K562 (cell line): ENCODE data around the gene CNTN2. TPM values are rescaled to one million over a fixed set of nuclear protein-coding genes. Genes with fewer than 3 reads are reported as not detected.

Source experiments
- ATAC-seq: fragments of 200-7000 bp; cut with Tn5 transposase; 3 replicates; pipeline ENCODE4 v1.9.1; 2020; ENCODE audit warnings: moderate library complexity
- BruUV-seq: library from RNA; stranded (reverse); fragments of 400-500 nt; replicated peaks from 2 replicates; lab custom pipeline; 2021; lab: Mats Ljungman, UMichigan
- CTCF ChIA-PET: fragments of 300-600 bp; formaldehyde crosslinking; extraction: SDS; loops from one replicate; lab custom pipeline; 2021; ENCODE audit warnings: low intra/inter-chr PET ratio; lab: Yijun Ruan, JAX
- POLR2A ChIA-PET: fragments of 300-600, 350-650 bp; sonication (Branson Sonifier 250); formaldehyde crosslinking; extraction: SDS; loops from one replicate; lab custom pipeline; 2021; ENCODE audit warnings: antibody characterized with exemption, inconsistent platforms; lab: Yijun Ruan, JAX
- DNase-seq, 4 experiments: peaks; one replicate each; pipeline versions ENCODE4 v3.0.0 to v3.0.0-alpha.2; 2011 to 2018; ENCODE audit warnings: low spot score in 3 of 4, mixed read lengths in 3 of 4; ENCODE audit errors: extremely low read depth in 1 of 4
- FAIRE-seq: peaks from 2 replicates; lab custom pipeline; 2011; peaks lifted over from hg19 to GRCh38; lab: Jason Lieb, UNC
- H2AFZ ChIP-seq: 2 replicates; pipeline ENCODE4 v1.6.0; 2011; ENCODE audit warnings: low read depth, low read length, control low read depth, inconsistent platforms
- H3K27ac ChIP-seq: fragments of 200-600 bp; 3 replicates; pipeline ENCODE4 v1.8.0; 2011; ENCODE audit warnings: low read depth, mild to moderate bottlenecking, control low read depth, inconsistent platforms, low read length, moderate library complexity, mixed read lengths; ENCODE audit errors: extremely low read depth
- H3K27me3 ChIP-seq, 2 experiments: fragments of 300-600 bp in 1 of 2; 2 replicates in 1 of 2; 3 replicates in 1 of 2; pipeline versions ENCODE4 v1.6.0 to v1.8.0; 2011; ENCODE audit warnings: inconsistent platforms in 2 of 2, low read length in 2 of 2, mild to moderate bottlenecking in 1 of 2, mixed read lengths in 1 of 2, moderate library complexity in 1 of 2; ENCODE audit not compliant: control insufficient read depth in 2 of 2, insufficient read depth in 2 of 2
- H3K36me3 ChIP-seq: fragments of 300-600 bp; 3 replicates; pipeline ENCODE4 v1.8.0; 2011; ENCODE audit warnings: mild to moderate bottlenecking, low read length, inconsistent platforms; ENCODE audit not compliant: control insufficient read depth, insufficient read depth
- H3K4me1 ChIP-seq, 2 experiments: fragments of 200-600 bp in 1 of 2; replicated peaks in 1 of 2; 2 replicates in 1 of 2; 3 replicates in 1 of 2; pipeline versions ENCODE4 v1.5.1 to v1.8.0; 2011; ENCODE audit warnings: inconsistent platforms in 2 of 2, low read length in 2 of 2, mild to moderate bottlenecking in 1 of 2, mixed read lengths in 1 of 2, moderate library complexity in 1 of 2; ENCODE audit not compliant: control insufficient read depth in 2 of 2, insufficient read depth in 2 of 2
- H3K4me2 ChIP-seq: 2 replicates; pipeline ENCODE4 v1.6.1; 2011; ENCODE audit warnings: low read length, control low read depth, inconsistent platforms, mixed read lengths; ENCODE audit not compliant: insufficient read depth
- H3K4me3 ChIP-seq: fragments of 200-600 bp; sonication (generic), shearing (Covaris generic); 2 replicates; pipeline ENCODE4 v1.5.1; 2016; ENCODE audit warnings: control low read depth, inconsistent platforms
- H3K79me2 ChIP-seq: fragments of 200-600 bp; 3 replicates; pipeline ENCODE4 v1.8.0; 2011; ENCODE audit warnings: low read length, inconsistent platforms; ENCODE audit not compliant: control insufficient read depth, insufficient read depth
- H3K9ac ChIP-seq, 2 experiments: 2 replicates each; pipeline versions ENCODE4 v1.6.0 to v1.6.1; 2011; ENCODE audit warnings: low read depth in 2 of 2, low read length in 2 of 2, control low read depth in 1 of 2, inconsistent platforms in 1 of 2, mild to moderate bottlenecking in 1 of 2, mixed read lengths in 1 of 2; ENCODE audit not compliant: insufficient read depth in 1 of 2
- H3K9me1 ChIP-seq: one replicate; pipeline ENCODE4 v1.6.0; 2011; ENCODE audit warnings: inconsistent platforms, mild to moderate bottlenecking, low read length, moderate library complexity; ENCODE audit not compliant: control insufficient read depth, insufficient read depth
- H3K9me3 ChIP-seq: replicated peaks from 2 replicates; pipeline ENCODE4 v1.5.1; 2011; ENCODE audit warnings: low read depth, low read length, inconsistent platforms; ENCODE audit not compliant: control insufficient read depth, insufficient read depth
- H4K20me1 ChIP-seq: replicated peaks from 2 replicates; pipeline ENCODE4 v1.6.1; 2011; ENCODE audit warnings: low read length, inconsistent platforms, mixed read lengths; ENCODE audit not compliant: control insufficient read depth, insufficient read depth
- ELF2 ChIP-seq: fragments of 250-450 bp; sonication (Bioruptor Pico); IDR thresholded peaks from 2 replicates; pipeline ENCODE4 v1.5.0; 2021; ENCODE audit warnings: mild to moderate bottlenecking
- ELK1 ChIP-seq: sonication (generic); formaldehyde crosslinking; IDR thresholded peaks from 2 replicates; pipeline ENCODE4 v1.8.1; 2022; ENCODE audit warnings: missing genetic modification reagents
- ETS1 ChIP-seq: conservative IDR thresholded peaks from 2 replicates; pipeline ENCODE4 v1.6.1; 2011; ENCODE audit warnings: low read depth, mild to moderate bottlenecking, low read length; ENCODE audit not compliant: control insufficient read depth
- ETV5 ChIP-seq: sonication (generic); formaldehyde crosslinking; IDR thresholded peaks from 2 replicates; pipeline ENCODE4 v1.4.0; 2020; ENCODE audit warnings: low read depth, mild to moderate bottlenecking, missing genetic modification reagents
- FOXJ2 ChIP-seq: fragments of 200-800 bp; sonication (Bioruptor generic); IDR thresholded peaks from 2 replicates; pipeline ENCODE4 v1.6.1; 2016; ENCODE audit warnings: missing genetic modification characterization, missing compliant biosample characterization
- MCM2 ChIP-seq: fragments of 450-650 bp; IDR thresholded peaks from 2 replicates; pipeline ENCODE4 v1.6.1; 2017; ENCODE audit warnings: low read depth, mild to moderate bottlenecking
- NCOR1 ChIP-seq: fragments of 450-650 bp; IDR thresholded peaks from 2 replicates; pipeline ENCODE4 v1.6.1; 2016; ENCODE audit warnings: mild to moderate bottlenecking, moderate library complexity
- NKRF ChIP-seq: fragments of 450-650 bp; IDR thresholded peaks from 2 replicates; pipeline ENCODE4 v1.6.1; 2016; ENCODE audit warnings: borderline replicate concordance
- NR2C2 ChIP-seq, 2 experiments: fragments of 200-800 bp in 1 of 2; sonication (Bioruptor generic) in 1 of 2; sonication (generic) in 1 of 2; formaldehyde crosslinking in 1 of 2; IDR thresholded peaks; 2 replicates each; pipeline versions ENCODE4 v1.6.1 to v1.8.0; 2016 to 2022; ENCODE audit warnings: mild to moderate bottlenecking in 1 of 2, missing compliant biosample characterization in 1 of 2, missing genetic modification characterization in 1 of 2, missing genetic modification reagents in 1 of 2
- PRPF4 ChIP-seq: fragments of 200-400 bp; formaldehyde crosslinking; IDR thresholded peaks from one replicate; pipeline ENCODE4 v1.6.1; 2017; ENCODE audit warnings: low read length, low read depth, mild to moderate bottlenecking; ENCODE audit not compliant: insufficient read depth, poor library complexity, severe bottlenecking
- RBFOX2 ChIP-seq: fragments of 200-400 bp; formaldehyde crosslinking; IDR thresholded peaks from 2 replicates; pipeline ENCODE4 v1.6.1; 2017; ENCODE audit warnings: low read depth, mild to moderate bottlenecking, low read length, moderate library complexity
- SIN3B ChIP-seq: fragments of 450-650 bp; IDR thresholded peaks from 2 replicates; pipeline ENCODE4 v1.6.1; 2017; ENCODE audit warnings: low read depth, mild to moderate bottlenecking, moderate library complexity
- SRSF9 ChIP-seq: fragments of 200-400 bp; formaldehyde crosslinking; IDR thresholded peaks from 2 replicates; pipeline ENCODE4 v1.6.1; 2017; ENCODE audit warnings: low read depth, low read length, borderline replicate concordance
- STAT5A ChIP-seq: IDR thresholded peaks from 2 replicates; pipeline ENCODE4 v1.6.1; 2012; ENCODE audit warnings: low read length, inconsistent platforms, borderline replicate concordance
- TAL1 ChIP-seq: fragments of 450-650 bp; IDR thresholded peaks from 2 replicates; pipeline ENCODE4 v1.6.1; 2016; ENCODE audit warnings: mild to moderate bottlenecking
- TEAD2 ChIP-seq: fragments of 450-650 bp; IDR thresholded peaks from 2 replicates; pipeline ENCODE4 v1.6.1; 2016; ENCODE audit warnings: missing genetic modification characterization, control low read depth, missing compliant biosample characterization
- ZNF24 ChIP-seq: fragments of 450-650 bp; IDR thresholded peaks from 2 replicates; pipeline ENCODE4 v1.6.1; 2016
- ZNF589 ChIP-seq: fragments of 200-800 bp; sonication (Bioruptor generic); IDR thresholded peaks from 2 replicates; pipeline ENCODE4 v1.6.1; 2016; ENCODE audit warnings: low read depth, missing genetic modification characterization, missing compliant biosample characterization
- WGBS: fragments of 100-300 bp; shearing (Covaris generic); methylation state at CpG from one replicate; pipeline ENCODE4 v1.1.6; 2016; ENCODE audit warnings: low coverage, mixed read lengths; ENCODE audit not compliant: insufficient coverage; ENCODE audit errors: missing lambda C conversion rate; 5-methylcytosine and 5-hydroxymethylcytosine counted together
- in situ Hi-C: fragments of 300-500 bp; cut with MboI; formaldehyde crosslinking; loops from 4 replicates; pipeline ENCODE4 v1.15.0; 2018; ENCODE audit warnings: inconsistent platforms, mixed read lengths
- intact Hi-C: fragments of 100-400 bp; cut with micrococcal nuclease; formaldehyde crosslinking; loops from 2 replicates; pipeline ENCODE4 v1.14.2; 2022
- polyA plus RNA-seq, 8 experiments: library from polyadenylated mRNA; depleted of rRNA in 4 of 8; stranded (reverse) in 5 of 8; unstranded in 3 of 8; fragments of >200 nt; fragmentation: Nextera tagmentation in 2 of 8; fragmentation: Illumina TruSeq in 1 of 8; extraction: Ambion mirVana in 2 of 8; extraction: Trizol in 1 of 8; gene quantifications; 2 replicates each; pipeline versions ENCODE4 v1.2.1 to v1.2.3, GENCODE V29; 2011 to 2014; ENCODE audit warnings: inconsistent platforms in 1 of 8, missing spikeins in 1 of 8
- total RNA-seq, 7 experiments: library from RNA; depleted of rRNA in 6 of 7; stranded (reverse); fragments of >200 nt in 6 of 7; fragmentation: Illumina TruSeq in 2 of 7; extraction: Trizol in 2 of 7; gene quantifications; 2 replicates each; pipeline versions ENCODE4 v1.2.1 to v1.2.3, GENCODE V29; 2011 to 2021; ENCODE audit warnings: low replicate concordance in 1 of 7
- TF ChIP-seq, protein P1 (sequence below): fragments of 450-650 bp; conservative IDR thresholded peaks from 2 replicates; pipeline ENCODE4 v1.6.1; 2016; ENCODE audit warnings: missing genetic modification characterization, low read depth, mild to moderate bottlenecking, missing compliant biosample characterization, moderate library complexity

Gene CNTN2
- total and polyA plus RNA-seq, 9 of the 15 experiments (the other 6 are each of a cell fraction or from before 2014, with no cell fraction given): not detected

DNA sequence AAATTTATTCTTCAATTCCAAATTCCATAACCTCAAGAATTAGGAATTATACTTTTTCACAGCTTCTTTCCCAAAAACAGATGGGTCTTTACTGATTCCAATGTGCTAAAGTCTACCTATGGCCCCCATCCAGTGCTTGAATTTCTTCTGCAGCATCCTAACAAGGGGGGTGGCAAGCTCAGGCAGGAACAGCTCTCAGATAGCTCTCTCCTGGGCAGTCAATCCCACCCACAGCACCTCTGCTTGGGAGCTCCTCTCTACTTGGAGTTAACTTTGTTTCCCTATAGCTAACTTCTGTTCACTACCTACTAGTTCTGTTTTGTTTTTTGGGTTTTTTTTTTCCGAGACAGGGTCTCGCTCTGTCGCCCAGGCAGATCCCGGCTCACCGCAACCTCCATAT is 66.7 kb downstream of the CNTN2 start:
- WGBS: 97% methylated on average over 4 of the region's 5 CpGs
- no peak overlapping the region for H3K4me3 ChIP-seq
- ChIA-PET CTCF (no interaction called here), POLR2A (interaction anchor here (0.7 to 4.4 kb wide), 6 partner anchors 9 to 149 kb away, joined by 3 to 55 read pairs (median 4); partner anchors contain the start of genes RBBP5 and TMEM81)
- H3K9ac ChIP-seq: no peak overlapping the region
- TF ChIP-seq STAT5A (no peak), ETS1 (no peak), FOXJ2 (no peak), NCOR1 (no peak), ZNF589 (CRISPR knock-in tag) (no peak), NR2C2 (CRISPR knock-in tag; IDR thresholded peaks at IDR 0.05) (no peak), NR2C2 (tag; IDR thresholded peaks at IDR 0.05) (no peak), RBFOX2 (no peak), TEAD2 (no peak), SRSF9 (no peak), ELF2 (CRISPR knock-in tag) (no peak), ETV5 (CRISPR knock-in tag) (no peak), ELK1 (CRISPR knock-in tag) (no peak), NKRF (no peak), SIN3B (no peak), PRPF4 (no peak), ZNF24 (no peak), TAL1 (no peak), MCM2 (no peak)
- TF ChIP-seq, protein P1, sequence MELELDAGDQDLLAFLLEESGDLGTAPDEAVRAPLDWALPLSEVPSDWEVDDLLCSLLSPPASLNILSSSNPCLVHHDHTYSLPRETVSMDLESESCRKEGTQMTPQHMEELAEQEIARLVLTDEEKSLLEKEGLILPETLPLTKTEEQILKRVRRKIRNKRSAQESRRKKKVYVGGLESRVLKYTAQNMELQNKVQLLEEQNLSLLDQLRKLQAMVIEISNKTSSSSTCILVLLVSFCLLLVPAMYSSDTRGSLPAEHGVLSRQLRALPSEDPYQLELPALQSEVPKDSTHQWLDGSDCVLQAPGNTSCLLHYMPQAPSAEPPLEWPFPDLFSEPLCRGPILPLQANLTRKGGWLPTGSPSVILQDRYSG (tag): no peak
- ATAC-seq (no peak), DNase-seq (no peak), FAIRE-seq (no peak)
- in situ Hi-C loops (no loop called here), intact Hi-C loops (no loop called here)
- H3K27ac ChIP-seq: no peak overlapping the region
- H3K27me3 ChIP-seq: no peaks in the 10 kb centered on the region
- no peaks in the 10 kb centered on the region for H3K4me1 ChIP-seq
- H4K20me1 ChIP-seq: no peaks in the 10 kb centered on the region
- peaks cover 84% of the 10 kb centered on the region for H3K36me3 ChIP-seq
- no peaks in the 10 kb centered on the region for H3K9me3 ChIP-seq
- no peak overlapping the region for H3K4me2 ChIP-seq
- no TSS peak for BruUV-seq
- no peak overlapping the region for H2AFZ ChIP-seq
- H3K9me1 ChIP-seq: no peaks in the 10 kb centered on the region
- H3K79me2 ChIP-seq: peaks cover 7% of the 10 kb centered on the region; the same call in 2 of the 3 replicates
